ENCODE data around the gene LRRC2. TPM values are rescaled to one million over a fixed set of nuclear protein-coding genes. Genes with fewer than 3 reads are reported as not detected.

The LRRC2 gene
- total RNA-seq, 4 donors from 2014 or later: 0.35 to 23.9 (median 1.3) TPM

DNA sequence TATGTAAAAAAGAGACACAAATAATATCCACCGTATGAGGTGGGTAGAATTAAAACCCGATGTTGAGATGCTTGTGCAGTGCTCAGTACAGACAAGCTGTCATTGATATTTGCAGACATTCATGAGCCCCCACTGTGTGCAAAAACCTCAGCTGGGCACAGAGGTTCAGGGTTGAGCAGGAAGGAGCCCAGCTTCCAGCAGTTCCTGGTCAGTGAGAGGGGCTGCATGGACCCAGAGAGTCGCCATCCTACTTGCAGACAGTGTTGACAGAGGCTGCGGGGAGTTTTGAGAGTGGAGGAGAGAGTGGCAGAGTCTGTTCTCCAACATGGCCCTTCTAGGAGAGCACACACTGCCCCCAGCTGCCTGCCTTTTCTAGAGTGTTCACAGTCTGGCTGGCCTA lies 95.3 kb downstream of the LRRC2 start:
- Histone ChIP-seq H3K4me1 (no peaks in the 10 kb centered on the region), H3K36me3 (no peaks in the 10 kb centered on the region), H3K27me3 (no peaks in the 10 kb centered on the region), H3K27ac (no peak overlapping the region), H3K9me3 (no peaks in the 10 kb centered on the region), H3K4me3 (no peak overlapping the region)
- no peak for DNase-seq
- TF ChIP-seq POLR2A (IDR thresholded peaks at IDR 0.05): no peak
- TF ChIP-seq, protein P1, sequence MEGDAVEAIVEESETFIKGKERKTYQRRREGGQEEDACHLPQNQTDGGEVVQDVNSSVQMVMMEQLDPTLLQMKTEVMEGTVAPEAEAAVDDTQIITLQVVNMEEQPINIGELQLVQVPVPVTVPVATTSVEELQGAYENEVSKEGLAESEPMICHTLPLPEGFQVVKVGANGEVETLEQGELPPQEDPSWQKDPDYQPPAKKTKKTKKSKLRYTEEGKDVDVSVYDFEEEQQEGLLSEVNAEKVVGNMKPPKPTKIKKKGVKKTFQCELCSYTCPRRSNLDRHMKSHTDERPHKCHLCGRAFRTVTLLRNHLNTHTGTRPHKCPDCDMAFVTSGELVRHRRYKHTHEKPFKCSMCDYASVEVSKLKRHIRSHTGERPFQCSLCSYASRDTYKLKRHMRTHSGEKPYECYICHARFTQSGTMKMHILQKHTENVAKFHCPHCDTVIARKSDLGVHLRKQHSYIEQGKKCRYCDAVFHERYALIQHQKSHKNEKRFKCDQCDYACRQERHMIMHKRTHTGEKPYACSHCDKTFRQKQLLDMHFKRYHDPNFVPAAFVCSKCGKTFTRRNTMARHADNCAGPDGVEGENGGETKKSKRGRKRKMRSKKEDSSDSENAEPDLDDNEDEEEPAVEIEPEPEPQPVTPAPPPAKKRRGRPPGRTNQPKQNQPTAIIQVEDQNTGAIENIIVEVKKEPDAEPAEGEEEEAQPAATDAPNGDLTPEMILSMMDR (IDR thresholded peaks at IDR 0.05): no peak

DNA sequence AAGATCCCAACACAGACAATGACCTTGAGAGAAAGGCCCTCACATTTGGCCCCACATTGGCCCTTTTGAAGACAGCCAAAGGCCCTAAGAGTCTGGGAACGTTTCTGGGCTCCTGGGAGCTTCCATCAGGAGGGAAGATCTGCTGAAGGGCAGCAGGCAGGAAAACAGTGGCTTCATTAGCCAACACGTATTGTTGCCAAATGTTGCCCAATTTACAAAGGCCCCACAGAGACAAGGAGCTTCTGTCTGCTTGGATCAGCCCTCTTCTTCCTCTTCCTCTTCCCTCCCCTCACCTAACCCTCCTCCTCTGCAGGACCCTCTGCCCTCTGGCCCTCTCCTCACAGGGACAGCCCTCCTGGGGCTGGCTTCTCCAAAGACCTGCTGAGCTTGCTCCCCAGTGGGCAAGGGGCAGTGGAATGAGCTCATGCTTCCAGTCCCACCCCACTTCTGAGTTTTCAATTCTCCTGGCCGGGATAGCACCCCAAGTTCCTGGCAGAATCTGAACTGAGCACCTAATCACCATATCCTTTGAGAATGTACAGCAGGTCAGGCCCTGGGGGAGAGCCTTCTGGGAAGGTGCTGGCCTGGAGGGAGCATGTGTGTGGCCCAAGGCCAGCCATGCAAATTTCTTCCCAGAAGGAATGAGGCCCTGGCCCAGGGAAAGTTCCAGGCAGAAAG lies 96.3 kb downstream of the LRRC2 start:
- DNase-seq: no peak
- H3K9me3 ChIP-seq: no peaks in the 10 kb centered on the region
- TF ChIP-seq, protein P1 (IDR thresholded peaks at IDR 0.05): no peak
- no peak for TF ChIP-seq POLR2A (IDR thresholded peaks at IDR 0.05)
- no peak overlapping the region for H3K27ac ChIP-seq
- no peaks in the 10 kb centered on the region for H3K36me3 ChIP-seq
- no peaks in the 10 kb centered on the region for H3K4me1 ChIP-seq
- H3K4me3 ChIP-seq: no peak overlapping the region
- H3K27me3 ChIP-seq: no peaks in the 10 kb centered on the region

DNA sequence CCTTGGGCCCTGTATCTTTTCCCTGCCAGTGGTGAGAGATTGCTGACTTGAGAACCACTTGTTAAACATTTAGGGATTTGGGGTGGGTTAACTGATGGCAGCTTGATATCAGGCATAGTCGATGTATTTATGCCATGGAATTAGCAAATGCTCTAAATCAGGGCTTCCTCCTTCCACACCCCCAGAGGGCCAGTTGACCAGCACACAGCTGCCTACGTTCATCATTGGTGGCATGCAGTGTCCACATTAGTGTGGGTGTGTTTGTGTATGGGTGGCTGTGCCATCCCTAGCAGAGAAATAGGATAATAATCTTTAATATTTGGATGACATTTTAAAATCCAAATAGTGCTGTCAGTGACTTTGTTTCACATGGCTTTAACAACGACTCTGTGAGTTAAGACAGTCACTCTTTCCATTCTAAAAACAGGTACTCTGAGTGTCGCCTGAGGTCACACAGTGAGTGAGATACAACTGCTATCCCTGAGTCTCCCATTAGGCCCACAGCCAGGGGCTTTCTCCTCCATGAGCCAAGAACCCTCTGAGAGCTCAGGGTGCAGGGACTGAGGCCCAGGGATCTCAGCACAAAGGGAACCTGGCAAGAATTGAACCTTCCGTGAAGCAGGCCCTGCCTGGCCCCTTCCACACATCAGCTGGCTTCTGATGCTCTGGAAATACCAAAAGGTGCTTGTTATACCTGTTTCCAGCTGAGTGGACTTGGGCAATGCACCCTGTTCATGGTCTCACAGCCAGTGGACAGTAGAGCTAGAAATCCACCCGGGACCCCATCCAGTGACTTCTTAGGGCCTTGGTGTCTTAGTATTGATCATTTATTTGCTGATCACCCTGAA lies 97.1 kb downstream of the LRRC2 start:
- H3K9me3 ChIP-seq: no peaks in the 10 kb centered on the region
- no peak for DNase-seq
- TF ChIP-seq, protein P1 (IDR thresholded peaks at IDR 0.05): no peak
- no peak for TF ChIP-seq POLR2A (IDR thresholded peaks at IDR 0.05)
- H3K27me3 ChIP-seq: no peaks in the 10 kb centered on the region
- H3K36me3 ChIP-seq: no peaks in the 10 kb centered on the region
- no peak overlapping the region for H3K27ac ChIP-seq
- no peaks in the 10 kb centered on the region for H3K4me1 ChIP-seq
- H3K4me3 ChIP-seq: no peak overlapping the region

DNA sequence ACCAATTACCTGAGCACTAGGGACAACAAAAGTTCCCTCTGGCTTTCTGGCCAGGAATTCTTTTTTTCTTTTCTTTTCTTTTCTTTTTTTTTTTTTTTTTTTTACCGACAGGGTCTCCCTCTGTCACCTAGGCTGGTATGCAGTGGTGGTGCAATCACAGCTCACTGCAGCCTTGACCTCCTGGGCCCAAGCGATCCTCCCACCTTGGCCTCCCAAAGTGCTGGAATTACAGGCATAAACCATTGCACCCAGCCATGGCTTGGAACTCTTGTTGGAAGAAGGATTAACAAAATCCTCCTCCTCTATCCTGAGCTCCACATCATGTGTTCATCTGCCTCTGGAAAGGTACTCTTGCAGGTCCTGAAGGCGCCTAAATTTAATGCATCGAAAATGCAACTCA lies 98.5 kb downstream of the LRRC2 start:
- no peak overlapping the region for H3K4me3 ChIP-seq
- no peaks in the 10 kb centered on the region for H3K27me3 ChIP-seq
- H3K4me1 ChIP-seq: no peaks in the 10 kb centered on the region
- no peak for DNase-seq
- TF ChIP-seq, protein P1 (IDR thresholded peaks at IDR 0.05): no peak
- no peak for TF ChIP-seq POLR2A (IDR thresholded peaks at IDR 0.05)
- no peaks in the 10 kb centered on the region for H3K9me3 ChIP-seq
- H3K27ac ChIP-seq: no peak overlapping the region
- no peaks in the 10 kb centered on the region for H3K36me3 ChIP-seq

DNA sequence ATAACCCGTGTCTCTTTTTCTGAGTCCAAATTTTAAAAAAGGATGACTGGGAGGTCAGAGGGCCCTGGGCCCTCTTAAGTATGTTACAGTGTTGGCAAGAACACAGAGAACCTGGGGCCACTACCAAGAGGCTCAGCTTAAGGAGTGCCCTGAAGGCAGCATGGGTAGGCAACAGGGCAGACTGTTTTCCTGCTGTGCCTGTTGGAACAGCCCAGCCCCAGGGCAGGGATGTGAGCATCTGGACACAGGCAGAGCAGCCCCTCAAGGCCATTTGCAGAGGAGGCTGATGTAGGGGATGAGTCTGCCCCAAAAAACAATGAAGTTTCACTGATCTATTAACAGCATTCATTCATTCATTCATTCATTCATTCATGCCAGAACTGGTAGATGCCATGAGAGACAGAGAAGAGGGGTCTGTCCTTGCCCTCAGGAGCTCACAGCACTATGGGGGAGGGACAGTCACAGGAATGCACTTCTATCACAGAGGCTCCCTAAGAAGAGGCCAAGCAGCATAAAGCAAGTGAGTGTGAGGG lies 99.2 kb downstream of the LRRC2 start:
- no peaks in the 10 kb centered on the region for H3K36me3 ChIP-seq
- no peak for DNase-seq
- no peaks in the 10 kb centered on the region for H3K27me3 ChIP-seq
- H3K9me3 ChIP-seq: no peaks in the 10 kb centered on the region
- no peak overlapping the region for H3K27ac ChIP-seq
- no peak overlapping the region for H3K4me3 ChIP-seq
- H3K4me1 ChIP-seq: no peaks in the 10 kb centered on the region
- TF ChIP-seq POLR2A (IDR thresholded peaks at IDR 0.05): no peak
- TF ChIP-seq, protein P1 (IDR thresholded peaks at IDR 0.05): no peak
